Astrocyte (in vitro differentiated cells and primary cell): Measurements from ENCODE around the gene HOXA5.

Experiments
- CTCF ChIP-seq: IDR thresholded peaks from 2 replicates; pipeline ENCODE4 v1.5.1; 2011; ENCODE audit warnings: low read depth, mild to moderate bottlenecking, inconsistent platforms, low read length, moderate library complexity; ENCODE audit not compliant: insufficient read depth
- EZH2 ChIP-seq: IDR thresholded peaks from 2 replicates; pipeline ENCODE4 v1.6.1; 2012; ENCODE audit warnings: mild to moderate bottlenecking, low read length, inconsistent platforms; ENCODE audit not compliant: insufficient read depth

GRCh38 chr7:27096768-27097514 is 46.5 kb downstream of the HOXA5 start:
- TF ChIP-seq EZH2 (no peak), CTCF (no peak)
